Activated T-cell treated with anti-CD3 and anti-CD28 coated beads, Interleukin-2, amount 50 U/mL, for 48 hours (primary cell): ENCODE measurements around the gene SNPH.
A peak's percentile ranks its signal among the peaks of the same experiment; 100 is the strongest.
"Not testable (repeated sequence)": the region's sequence is repeated elsewhere in the genome, so short reads cannot be mapped to it uniquely, and the experiment has no call there.

ENCODE experiments used
- DNase-seq, 2 experiments: peaks; one replicate each; pipeline ENCODE4 v3.0.0-alpha.2; 2020

SNPH gene

DNA sequence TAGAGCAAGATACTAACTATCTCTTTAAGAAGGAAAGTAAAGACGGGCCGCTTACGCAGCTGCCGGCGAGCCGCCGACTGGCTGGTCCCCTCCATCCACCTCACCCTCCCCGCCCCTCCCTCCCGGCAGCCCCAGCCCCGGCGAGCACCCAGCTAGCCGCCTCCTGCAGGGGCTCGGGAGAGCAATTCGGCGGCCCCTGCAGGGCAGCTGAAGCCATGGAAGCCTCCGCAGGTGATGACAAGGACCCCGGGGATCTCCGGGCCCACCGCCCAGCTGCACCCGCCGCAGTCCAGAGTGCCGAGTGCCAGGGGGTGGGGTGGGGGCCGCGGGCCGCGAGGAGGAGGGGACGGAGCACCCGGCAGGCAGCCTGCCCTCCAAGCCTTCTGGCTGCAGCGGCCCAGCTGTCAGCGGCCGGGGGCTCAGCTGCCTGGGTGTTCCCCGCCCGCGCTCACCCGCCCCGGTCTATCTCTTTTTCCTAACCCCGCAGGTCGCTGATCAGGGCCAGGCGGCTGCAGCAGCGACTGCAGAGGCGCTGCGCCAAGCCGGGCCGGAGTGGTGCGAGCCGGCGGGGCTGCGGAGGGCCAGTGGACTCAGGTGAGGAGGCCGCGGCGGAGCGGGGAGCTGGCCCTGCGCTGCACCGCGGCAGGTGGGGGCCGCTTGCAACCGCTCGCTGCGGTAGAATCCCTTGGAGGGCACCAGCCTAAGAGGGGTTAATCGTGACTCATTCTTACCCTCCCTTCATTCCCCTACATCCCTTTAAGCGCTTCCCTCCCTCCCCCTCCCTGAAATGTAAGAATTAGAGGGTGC lies at the start of gene SNPH:
TSS of gene SNPH (plus strand) at position 128 of the 807 bp plus-strand sequence. CDS start 29,946 bp downstream, outside the sequence.
- peak; percentile 70 to 78 for DNase-seq

- DNase-seq = not testable (repeated sequence)
These were observed 49.3 kb upstream of the SNPH start for GRCh38 chr20:1216527-1217427.

- DNase-seq = not testable (repeated sequence)
These were observed 43.3 kb upstream of the SNPH start for GRCh38 chr20:1222750-1223149.

DNA sequence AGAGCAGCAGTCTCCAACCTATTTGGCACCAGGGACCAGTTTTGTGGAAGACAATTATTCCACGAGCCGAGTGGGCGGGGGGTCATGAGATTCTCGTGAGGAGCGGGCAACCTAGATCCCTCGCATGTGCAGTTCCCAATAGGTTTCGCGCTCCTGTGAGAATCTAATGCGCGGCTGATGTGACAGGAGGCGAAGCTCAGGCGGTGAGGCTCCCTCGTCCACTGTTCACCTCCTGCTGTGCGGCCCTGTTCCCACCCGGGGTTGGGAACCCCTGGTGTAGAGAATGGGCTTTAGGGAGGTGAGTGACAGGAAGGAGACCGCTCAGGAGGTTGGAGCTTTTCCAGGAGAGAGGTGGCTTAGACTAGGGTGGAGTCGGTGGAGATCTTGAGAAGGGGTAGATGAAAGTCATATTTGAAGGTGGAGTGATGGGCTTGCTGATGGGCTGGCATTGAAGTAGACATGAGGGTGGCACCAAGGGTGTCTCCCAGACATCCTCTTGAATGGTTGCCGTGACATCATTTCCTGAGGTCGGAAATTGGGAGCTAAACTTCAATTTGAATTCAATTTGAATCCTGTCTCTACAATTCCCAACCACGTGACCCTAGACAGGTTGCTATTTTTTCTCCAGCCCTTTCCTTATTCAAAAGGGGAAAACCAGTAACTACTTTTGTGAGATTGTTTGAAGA lies 41.7 kb upstream of the SNPH start:
- no peak for DNase-seq

GRCh38 chr20:1225263-1225782 lies 40.8 kb upstream of the SNPH start:
- no peak for DNase-seq

- DNase-seq = peak; percentile 75 to 82
These were observed 40.1 kb upstream of the SNPH start, which contains the start of gene RAD21L1 for GRCh38 chr20:1225783-1226654. TSS of gene RAD21L1 (plus strand) at chr20:1226044. CDS start at chr20:1228454, 2,410 bp downstream.

DNA sequence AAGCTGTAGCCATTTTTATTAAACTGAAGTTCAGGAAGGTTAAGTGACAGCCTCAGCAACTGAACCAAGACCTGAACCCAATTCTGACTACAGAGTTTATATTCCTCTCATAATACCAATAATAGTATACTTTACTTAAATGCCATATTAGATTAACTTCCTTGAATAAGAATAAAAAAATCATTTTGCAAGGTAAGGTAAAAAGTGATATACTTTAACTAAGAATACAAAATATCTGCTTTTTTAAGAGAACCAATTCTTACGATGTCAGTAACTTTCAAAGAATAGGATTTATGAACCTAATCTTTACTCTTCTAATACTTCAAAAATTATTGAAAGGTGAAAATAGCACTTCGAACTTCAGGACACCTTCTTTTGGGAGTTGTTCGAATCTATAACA lies 36.6 kb upstream of the SNPH start:
- no peak for DNase-seq

GRCh38 chr20:1232286-1233111 lies 33.6 kb upstream of the SNPH start:
- DNase-seq = no peak

DNA sequence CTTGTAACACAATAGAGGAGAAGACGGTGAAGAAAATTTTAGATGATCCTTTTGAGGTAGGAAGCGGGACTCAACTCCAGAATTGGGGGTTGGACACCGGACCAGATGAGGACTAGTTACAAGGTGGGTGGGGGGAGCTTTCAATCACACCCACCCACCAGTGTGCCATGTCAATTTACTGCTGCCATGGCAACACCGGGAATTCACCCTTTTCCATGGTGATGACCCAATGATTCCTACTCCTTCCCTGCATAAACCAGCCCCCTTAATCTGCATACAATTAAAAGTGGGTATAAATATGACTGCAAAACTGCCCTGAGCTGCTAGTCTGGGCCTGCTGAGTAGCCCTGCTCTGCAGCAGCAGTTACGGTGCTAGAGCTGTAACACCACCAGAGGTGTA lies 25.5 kb upstream of the SNPH start:
- no peak for DNase-seq

DNA sequence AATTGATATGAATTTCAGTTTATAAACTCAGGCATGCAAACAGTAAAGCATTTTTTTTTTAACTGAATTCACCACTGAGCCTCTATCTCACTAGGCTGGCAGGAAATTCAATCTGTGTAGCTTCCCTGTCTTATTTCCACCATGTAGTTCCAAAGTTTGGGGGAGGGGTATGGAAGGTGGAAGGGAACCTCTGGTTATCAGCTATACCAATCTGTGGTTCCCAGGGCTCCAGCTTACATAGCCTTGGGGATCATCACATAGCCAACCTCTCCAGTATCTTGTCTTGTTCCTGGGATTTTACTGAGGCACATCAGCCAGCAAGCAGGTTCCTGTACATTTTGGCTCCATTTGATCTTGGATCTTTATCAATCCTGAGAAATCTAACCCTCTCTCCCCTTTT lies 24.6 kb upstream of the SNPH start:
- no peak for DNase-seq

DNA sequence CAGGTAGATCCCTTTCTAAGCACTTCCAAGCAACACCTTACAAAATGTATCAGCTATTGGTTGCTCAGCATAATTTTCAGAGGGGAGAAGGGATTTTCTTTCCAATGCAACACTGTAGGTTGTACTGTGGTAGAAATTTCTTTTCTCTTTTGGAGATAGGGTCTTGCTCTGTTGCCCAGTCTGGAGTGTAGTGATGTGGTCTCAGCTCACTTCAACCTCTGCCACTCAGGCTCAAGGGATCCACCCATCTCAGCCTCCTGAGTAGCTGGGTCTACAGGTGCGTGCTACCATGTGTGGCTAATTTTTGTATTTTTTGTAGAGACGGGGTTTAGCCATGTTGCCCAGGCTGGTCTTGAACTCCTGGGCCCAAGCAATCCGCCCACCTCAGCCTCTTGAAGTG lies 24.0 kb upstream of the SNPH start:
- DNase-seq = no peak

DNA sequence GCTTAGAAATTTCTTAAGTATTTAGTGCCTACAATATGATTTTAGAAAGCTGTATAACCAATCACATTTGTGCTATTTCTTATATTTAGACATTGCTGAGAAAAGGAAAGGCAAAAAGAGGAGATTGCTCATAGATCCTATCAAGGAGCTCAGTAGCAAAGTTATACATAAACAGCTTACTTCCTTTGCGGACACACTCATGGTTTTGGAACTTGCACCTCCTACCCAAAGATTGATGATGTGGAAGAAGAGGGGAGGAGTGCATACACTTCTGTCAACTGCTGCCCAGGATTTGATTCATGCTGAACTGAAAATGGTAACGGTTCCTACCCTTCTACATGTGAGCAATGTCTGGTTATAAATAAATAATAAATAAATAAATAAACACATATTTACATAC lies 23.6 kb upstream of the SNPH start:
- no peak for DNase-seq

DNA sequence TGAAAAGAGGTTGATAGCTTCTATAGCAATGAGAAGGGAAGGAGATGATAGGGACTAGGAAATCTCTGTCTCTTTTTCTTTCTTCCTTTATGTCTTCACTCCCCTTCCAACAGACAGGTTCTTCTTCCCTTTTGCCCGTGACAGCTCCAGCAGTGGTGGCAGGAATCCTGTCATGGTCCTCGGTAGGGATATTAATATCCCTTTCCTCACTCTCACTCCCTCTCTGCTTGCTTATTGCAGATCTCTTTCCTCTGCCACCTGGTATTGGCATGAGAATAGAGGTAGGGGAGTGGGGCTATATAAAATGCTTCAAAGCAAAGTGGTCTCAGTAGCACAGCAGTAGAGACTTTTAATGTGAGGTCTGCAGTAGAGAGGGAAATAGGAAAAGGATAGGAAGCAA lies 20.5 kb upstream of the SNPH start:
- no peak for DNase-seq

DNA sequence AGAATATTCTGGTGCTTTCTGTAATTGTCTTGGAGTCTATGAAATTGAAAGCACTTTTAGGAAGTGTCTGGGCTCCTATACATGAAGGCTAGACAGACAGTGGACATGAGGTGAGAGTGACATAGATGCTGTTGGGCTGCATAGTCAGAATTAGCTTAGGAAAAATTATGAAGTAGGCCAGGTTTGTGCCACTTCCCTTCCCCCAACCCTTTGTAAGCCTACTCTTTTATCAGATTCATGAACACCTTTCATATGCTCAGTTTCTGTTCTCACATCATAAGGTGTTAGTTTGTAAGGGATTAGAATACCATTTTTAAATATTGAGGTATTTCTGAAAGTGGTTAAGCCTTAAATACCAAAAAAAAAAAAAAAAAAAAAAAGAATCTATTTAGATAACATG lies 18.4 kb upstream of the SNPH start:
- no peak for DNase-seq

DNA sequence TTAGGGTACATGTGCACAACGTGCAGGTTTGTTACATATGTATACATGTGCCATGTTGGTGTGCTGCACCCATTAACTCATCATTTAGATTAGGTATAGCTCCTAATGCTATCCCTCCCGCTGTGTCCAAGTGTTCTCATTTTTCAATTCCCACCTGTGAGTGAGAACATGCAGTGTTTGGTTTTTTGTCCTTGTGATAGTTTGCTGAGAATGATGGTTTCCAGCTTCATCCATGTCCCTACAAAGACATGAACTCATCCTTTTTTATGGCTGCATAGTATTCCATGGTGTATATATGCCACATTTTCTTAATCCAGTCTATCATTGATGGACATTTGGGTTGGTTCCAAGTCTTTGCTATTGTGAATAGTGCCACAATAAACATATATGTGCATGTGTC lies 15.8 kb upstream of the SNPH start:
- DNase-seq = not testable (repeated sequence)

- no peak for DNase-seq
These were observed 13.7 kb upstream of the SNPH start for GRCh38 chr20:1252416-1252815.

- DNase-seq = no peak
These were observed 11.8 kb upstream of the SNPH start for GRCh38 chr20:1254254-1254653.

DNA sequence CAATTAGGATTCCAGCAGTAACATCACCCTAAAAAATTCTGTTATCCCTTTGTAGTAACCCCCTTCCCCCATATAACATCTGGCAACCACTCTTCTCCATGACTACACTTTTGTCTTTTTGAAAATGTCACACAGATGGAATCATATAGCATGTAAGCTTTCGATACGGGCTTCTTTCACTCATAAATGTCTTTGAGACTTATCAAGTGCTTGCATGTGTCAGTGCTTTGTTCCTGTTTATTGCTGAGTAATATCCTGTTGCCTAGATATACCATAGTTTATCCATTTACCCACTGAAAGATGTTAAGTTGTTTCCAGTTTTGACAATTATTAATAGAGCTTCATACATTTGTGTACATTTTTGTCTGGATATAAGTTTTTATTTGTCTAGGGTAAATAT lies 10.4 kb upstream of the SNPH start:
- DNase-seq = no peak

- no peak for DNase-seq
These were observed 2.2 kb upstream of the SNPH start for GRCh38 chr20:1263853-1264252.

DNA sequence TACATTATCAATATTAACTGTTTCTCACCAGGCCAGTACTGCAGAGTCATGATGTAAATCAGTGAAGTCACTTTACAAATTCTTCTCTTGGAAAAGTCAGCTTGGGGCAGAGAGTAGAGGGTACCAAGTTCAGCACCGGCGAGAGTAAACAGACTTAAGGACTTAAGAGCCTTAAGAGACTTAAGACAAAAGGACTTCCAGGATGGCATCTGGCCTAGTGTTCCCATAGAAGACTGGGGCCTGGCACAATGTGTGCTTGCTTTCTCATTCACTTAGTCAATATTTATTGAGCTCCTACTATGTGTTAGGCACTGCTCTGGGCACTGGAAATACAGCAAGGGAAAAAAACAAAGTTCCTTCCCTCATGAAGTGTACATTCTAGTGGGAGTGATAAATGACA lies 1.4 kb upstream of the SNPH start:
- DNase-seq = no peak
